Natural killer cell (primary cell): ENCODE results near the gene FAM107B. TPM values are rescaled to one million over a fixed set of nuclear protein-coding genes. Genes with fewer than 3 reads are reported as not detected.

Experiments used
- ATAC-seq, 3 donors: fragments of 150-1000 bp in 2 of 3; fragments of 200-7000 bp in 1 of 3; cut with Tn5 transposase; 1 replicate in 1 of 3; 2 replicates in 2 of 3; pipeline ENCODE4 v1.10.0; 2021; ENCODE audit warnings: mild to moderate bottlenecking in 2 of 3, moderate library complexity in 2 of 3
- DNase-seq, 2 donors: peaks; one replicate each; pipeline versions ENCODE4 v3.0.0 to v3.0.0-alpha.2; 2013 to 2021; ENCODE audit warnings: mixed read lengths in 1 of 2
- H3K27ac ChIP-seq: one replicate; pipeline ENCODE4 v1.5.1; 2013; ENCODE audit warnings: mild to moderate bottlenecking, low read length
- H3K27me3 ChIP-seq: one replicate; pipeline ENCODE4 v1.6.1; 2013; ENCODE audit warnings: low read length; ENCODE audit not compliant: control insufficient read depth, insufficient read depth
- H3K36me3 ChIP-seq: one replicate; pipeline ENCODE4 v1.6.1; 2013; ENCODE audit warnings: low read length; ENCODE audit not compliant: control insufficient read depth, insufficient read depth
- H3K4me1 ChIP-seq: one replicate; pipeline ENCODE4 v1.6.1; 2013; ENCODE audit warnings: low read length; ENCODE audit not compliant: control insufficient read depth, insufficient read depth
- H3K4me3 ChIP-seq: one replicate; pipeline ENCODE4 v1.5.1; 2013; ENCODE audit warnings: low read length
- H3K9me3 ChIP-seq: one replicate; pipeline ENCODE4 v1.6.1; 2013; ENCODE audit warnings: low read length; ENCODE audit not compliant: control insufficient read depth, insufficient read depth
- H3K27ac Mint-ChIP-seq, 2 donors: one replicate each; pipeline ENCODE4 v1.8.0; 2022; ENCODE audit warnings: mild to moderate bottlenecking in 2 of 2, mixed read lengths in 2 of 2, moderate library complexity in 1 of 2
- H3K27me3 Mint-ChIP-seq, 2 donors: one replicate each; pipeline ENCODE4 v1.8.0; 2022; ENCODE audit warnings: low read depth in 2 of 2, mixed read lengths in 2 of 2
- H3K36me3 Mint-ChIP-seq: one replicate; pipeline ENCODE4 v1.8.0; 2022; ENCODE audit warnings: mixed read lengths
- H3K4me1 Mint-ChIP-seq, 2 donors: one replicate each; pipeline ENCODE4 v1.8.0; 2022; ENCODE audit warnings: mixed read lengths in 2 of 2
- H3K4me3 Mint-ChIP-seq: one replicate; pipeline ENCODE4 v1.8.0; 2022; ENCODE audit warnings: mild to moderate bottlenecking, moderate library complexity, mixed read lengths
- H3K9me3 Mint-ChIP-seq, 2 donors: one replicate each; pipeline ENCODE4 v1.8.0; 2022; ENCODE audit warnings: mixed read lengths in 2 of 2
- WGBS: methylation state at CpG from one replicate; pipeline ENCODE4 v1.1.7; 2013; ENCODE audit warnings: missing lambda C conversion rate; ENCODE audit not compliant: insufficient coverage; 5-methylcytosine and 5-hydroxymethylcytosine counted together
- intact Hi-C: fragments of 100-400 bp; cut with micrococcal nuclease; formaldehyde crosslinking; loops from one replicate; pipeline ENCODE4 v1.14.2; 2022
- total RNA-seq, 4 donors: library from RNA; stranded (reverse); fragments of 120-200 nt in 1 of 4; gene quantifications; one replicate each; pipeline versions ENCODE4 v1.2.3 to v1.2.4, GENCODE V29; 2013 to 2022
- TF ChIP-seq, protein P1 (sequence below): fragments of 200-600 bp; IDR thresholded peaks from one replicate; pipeline ENCODE4 v1.8.0; 2022; ENCODE audit warnings: antibody characterized with exemption

FAM107B gene
- total RNA-seq, 3 donors from 2014 or later (not counting 1 experiment from before 2014, with no cell fraction given), result 165 to 226 (median 224) TPM

DNA sequence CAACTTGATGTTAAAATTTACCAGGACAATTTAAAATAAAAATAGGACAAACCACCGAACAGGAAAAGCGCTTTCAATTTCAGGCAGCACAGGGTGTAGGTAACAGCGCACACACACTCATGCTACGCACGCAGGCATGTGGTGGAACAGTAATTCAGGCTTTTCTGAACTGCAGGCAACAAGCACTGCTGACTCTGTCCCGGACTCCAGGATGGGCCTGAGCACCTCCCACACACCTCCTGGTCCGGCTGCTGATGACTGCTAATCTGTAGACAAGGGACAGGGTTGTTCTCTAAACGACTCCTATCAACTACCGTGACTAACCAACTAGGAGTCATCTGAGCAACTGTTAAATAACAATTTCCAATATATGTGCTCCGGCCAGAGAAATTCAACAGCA is 251.4 kb downstream of the FAM107B start:
- H3K4me3 ChIP-seq, result no peak overlapping the region
- TF ChIP-seq, protein P1, sequence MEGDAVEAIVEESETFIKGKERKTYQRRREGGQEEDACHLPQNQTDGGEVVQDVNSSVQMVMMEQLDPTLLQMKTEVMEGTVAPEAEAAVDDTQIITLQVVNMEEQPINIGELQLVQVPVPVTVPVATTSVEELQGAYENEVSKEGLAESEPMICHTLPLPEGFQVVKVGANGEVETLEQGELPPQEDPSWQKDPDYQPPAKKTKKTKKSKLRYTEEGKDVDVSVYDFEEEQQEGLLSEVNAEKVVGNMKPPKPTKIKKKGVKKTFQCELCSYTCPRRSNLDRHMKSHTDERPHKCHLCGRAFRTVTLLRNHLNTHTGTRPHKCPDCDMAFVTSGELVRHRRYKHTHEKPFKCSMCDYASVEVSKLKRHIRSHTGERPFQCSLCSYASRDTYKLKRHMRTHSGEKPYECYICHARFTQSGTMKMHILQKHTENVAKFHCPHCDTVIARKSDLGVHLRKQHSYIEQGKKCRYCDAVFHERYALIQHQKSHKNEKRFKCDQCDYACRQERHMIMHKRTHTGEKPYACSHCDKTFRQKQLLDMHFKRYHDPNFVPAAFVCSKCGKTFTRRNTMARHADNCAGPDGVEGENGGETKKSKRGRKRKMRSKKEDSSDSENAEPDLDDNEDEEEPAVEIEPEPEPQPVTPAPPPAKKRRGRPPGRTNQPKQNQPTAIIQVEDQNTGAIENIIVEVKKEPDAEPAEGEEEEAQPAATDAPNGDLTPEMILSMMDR, result no peak
- H3K27me3 ChIP-seq, result no peaks in the 10 kb centered on the region
- peaks cover 53 to 61% of the 10 kb centered on the region in 2 donors for H3K4me1 Mint-ChIP-seq
- no peak overlapping the region for H3K27ac ChIP-seq
- intact Hi-C loops, result no loop called here
- no peaks in the 10 kb centered on the region for H3K9me3 Mint-ChIP-seq
- peaks cover 13% of the 10 kb centered on the region for H3K4me1 ChIP-seq
- H3K36me3 ChIP-seq, result peaks cover 67% of the 10 kb centered on the region
- peak overlapping the region; percentile 53 for H3K4me3 Mint-ChIP-seq
- H3K9me3 ChIP-seq, result no peaks in the 10 kb centered on the region
- no peaks in the 10 kb centered on the region for H3K27me3 Mint-ChIP-seq
- H3K36me3 Mint-ChIP-seq, result peaks cover 14% of the 10 kb centered on the region
- H3K27ac Mint-ChIP-seq, result peak overlapping the region; percentile 52 to 63
- DNase-seq, result no peak
- peak in 1 of 3 donors; percentile 43 for ATAC-seq
- WGBS, result 56% methylated on average over 10 of the region's 10 CpGs

DNA sequence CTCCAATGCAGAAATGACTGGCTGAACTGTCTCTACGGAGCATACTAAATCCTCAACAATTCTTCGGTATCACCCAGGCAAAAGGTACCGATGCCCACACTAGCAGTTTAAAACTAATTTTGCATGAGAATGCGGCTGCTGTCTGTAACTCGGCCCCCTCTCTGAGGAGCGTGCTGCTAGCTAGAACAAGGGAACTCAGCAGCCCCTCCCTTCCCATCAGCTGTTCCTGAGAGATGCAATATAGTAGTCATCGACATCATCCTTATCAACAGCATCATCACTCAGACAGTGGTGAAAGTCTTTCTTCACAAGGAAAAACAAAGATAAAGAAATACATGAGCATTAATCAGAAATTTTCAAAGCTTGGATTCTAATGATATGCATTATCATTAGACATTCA is 254.9 kb downstream of the FAM107B start:
- Mint-ChIP-seq H3K4me1 (peaks cover 28 to 44% of the 10 kb centered on the region in 2 donors), H3K9me3 (no peaks in the 10 kb centered on the region), H3K27me3 (no peaks in the 10 kb centered on the region), H3K27ac (peak overlapping the region; percentile 31 to 61), H3K4me3 (no peak overlapping the region), H3K36me3 (peaks cover 14% of the 10 kb centered on the region)
- Histone ChIP-seq H3K9me3 (no peaks in the 10 kb centered on the region), H3K4me1 (peaks cover 10% of the 10 kb centered on the region), H3K36me3 (peaks cover 52% of the 10 kb centered on the region), H3K4me3 (no peak overlapping the region), H3K27ac (no peak overlapping the region), H3K27me3 (no peaks in the 10 kb centered on the region)
- intact Hi-C loops, result no loop called here
- ATAC-seq, result no peak
- DNase-seq, result no peak
- TF ChIP-seq, protein P1, result no peak
- 96% methylated on average over 7 of the region's 7 CpGs for WGBS

- H3K4me1 Mint-ChIP-seq, result peaks cover 12 to 28% of the 10 kb centered on the region in 2 donors
- no peak for ATAC-seq
- H3K27ac Mint-ChIP-seq, result peak overlapping the region; percentile 38 to 61
These were observed 256.5 kb downstream of the FAM107B start for GRCh38 chr10:14518149-14518548.

More at GRCh38 chr10:14518149-14518548, 256.5 kb downstream of the FAM107B start:
- peaks cover 49% of the 10 kb centered on the region for H3K36me3 ChIP-seq
- no peaks in the 10 kb centered on the region for H3K27me3 ChIP-seq
- H3K4me3 ChIP-seq, result no peak overlapping the region
- H3K4me1 ChIP-seq, result peaks cover under 1% of the 10 kb centered on the region
- intact Hi-C loops, result no loop called here
- no peaks in the 10 kb centered on the region for H3K9me3 ChIP-seq
- 93% methylated on average over 2 of the region's 3 CpGs for WGBS
- DNase-seq, result no peak
- Mint-ChIP-seq H3K36me3 (peaks cover 14% of the 10 kb centered on the region), H3K27me3 (no peaks in the 10 kb centered on the region), H3K4me3 (no peak overlapping the region), H3K9me3 (no peaks in the 10 kb centered on the region)
- H3K27ac ChIP-seq, result no peak overlapping the region
- TF ChIP-seq, protein P1, result no peak
